Lower leg skin (tissue), 3 donors: ENCODE results near the gene HACD1.

Source experiments
- POLR2A ChIP-seq, 2 donors: fragments of 450-650 bp; IDR thresholded peaks; one replicate each; pipeline ENCODE4 v1.6.1; 2016 to 2017; ENCODE audit warnings: antibody characterized with exemption in 2 of 2, mild to moderate bottlenecking in 1 of 2, moderate library complexity in 1 of 2
- TF ChIP-seq, protein P1 (sequence below), 3 donors: fragments of 450-650 bp; IDR thresholded peaks; one replicate each; pipeline ENCODE4 v1.5.1; 2016; ENCODE audit warnings: antibody characterized with exemption in 3 of 3, mild to moderate bottlenecking in 3 of 3, moderate library complexity in 2 of 3

DNA sequence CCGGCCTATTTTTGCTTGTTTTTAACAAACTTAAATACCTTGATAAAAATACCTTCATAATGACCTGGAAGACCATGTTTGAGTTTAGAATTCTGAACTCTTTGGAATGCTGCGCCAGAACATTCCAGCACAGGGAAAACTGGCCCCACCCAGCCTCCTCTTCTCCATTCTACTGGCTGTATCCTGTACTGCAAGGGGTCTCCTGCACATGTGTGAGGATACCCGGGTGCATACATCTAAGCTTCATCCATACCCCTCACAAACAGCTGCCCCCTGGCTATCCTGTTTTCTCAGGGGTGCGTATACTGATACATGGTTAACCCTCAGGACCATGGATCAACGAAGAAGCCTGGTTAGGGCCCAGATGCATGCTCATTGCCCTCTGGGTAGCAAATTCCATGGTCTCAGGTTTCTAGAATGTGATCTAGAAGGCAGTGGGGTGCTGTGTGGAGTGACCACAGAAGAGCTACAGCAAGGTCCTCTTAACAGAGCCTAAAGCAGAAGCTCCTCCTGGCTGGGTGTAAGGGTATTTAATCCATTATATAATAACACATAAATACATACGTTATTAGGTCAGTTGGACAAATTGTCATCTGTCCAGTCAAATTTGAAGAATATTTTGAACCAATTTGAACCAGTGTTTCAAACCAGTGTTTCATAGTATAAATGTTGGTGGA is 26.1 kb downstream of the HACD1 start:
- TF ChIP-seq POLR2A (IDR thresholded peaks at IDR 0.05): no peak
- TF ChIP-seq, protein P1, sequence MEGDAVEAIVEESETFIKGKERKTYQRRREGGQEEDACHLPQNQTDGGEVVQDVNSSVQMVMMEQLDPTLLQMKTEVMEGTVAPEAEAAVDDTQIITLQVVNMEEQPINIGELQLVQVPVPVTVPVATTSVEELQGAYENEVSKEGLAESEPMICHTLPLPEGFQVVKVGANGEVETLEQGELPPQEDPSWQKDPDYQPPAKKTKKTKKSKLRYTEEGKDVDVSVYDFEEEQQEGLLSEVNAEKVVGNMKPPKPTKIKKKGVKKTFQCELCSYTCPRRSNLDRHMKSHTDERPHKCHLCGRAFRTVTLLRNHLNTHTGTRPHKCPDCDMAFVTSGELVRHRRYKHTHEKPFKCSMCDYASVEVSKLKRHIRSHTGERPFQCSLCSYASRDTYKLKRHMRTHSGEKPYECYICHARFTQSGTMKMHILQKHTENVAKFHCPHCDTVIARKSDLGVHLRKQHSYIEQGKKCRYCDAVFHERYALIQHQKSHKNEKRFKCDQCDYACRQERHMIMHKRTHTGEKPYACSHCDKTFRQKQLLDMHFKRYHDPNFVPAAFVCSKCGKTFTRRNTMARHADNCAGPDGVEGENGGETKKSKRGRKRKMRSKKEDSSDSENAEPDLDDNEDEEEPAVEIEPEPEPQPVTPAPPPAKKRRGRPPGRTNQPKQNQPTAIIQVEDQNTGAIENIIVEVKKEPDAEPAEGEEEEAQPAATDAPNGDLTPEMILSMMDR (IDR thresholded peaks at IDR 0.05): no peak
